ENCODE data around the gene GCFC2. TPM values are rescaled to one million over a fixed set of nuclear protein-coding genes. Genes with fewer than 3 reads are reported as not detected.

GCFC2 gene
- total and polyA plus RNA-seq, 2 of the 13 experiments (the other 11 are each of a cell fraction or from before 2014, with no cell fraction given), result 26.8 to 49.0 TPM

DNA sequence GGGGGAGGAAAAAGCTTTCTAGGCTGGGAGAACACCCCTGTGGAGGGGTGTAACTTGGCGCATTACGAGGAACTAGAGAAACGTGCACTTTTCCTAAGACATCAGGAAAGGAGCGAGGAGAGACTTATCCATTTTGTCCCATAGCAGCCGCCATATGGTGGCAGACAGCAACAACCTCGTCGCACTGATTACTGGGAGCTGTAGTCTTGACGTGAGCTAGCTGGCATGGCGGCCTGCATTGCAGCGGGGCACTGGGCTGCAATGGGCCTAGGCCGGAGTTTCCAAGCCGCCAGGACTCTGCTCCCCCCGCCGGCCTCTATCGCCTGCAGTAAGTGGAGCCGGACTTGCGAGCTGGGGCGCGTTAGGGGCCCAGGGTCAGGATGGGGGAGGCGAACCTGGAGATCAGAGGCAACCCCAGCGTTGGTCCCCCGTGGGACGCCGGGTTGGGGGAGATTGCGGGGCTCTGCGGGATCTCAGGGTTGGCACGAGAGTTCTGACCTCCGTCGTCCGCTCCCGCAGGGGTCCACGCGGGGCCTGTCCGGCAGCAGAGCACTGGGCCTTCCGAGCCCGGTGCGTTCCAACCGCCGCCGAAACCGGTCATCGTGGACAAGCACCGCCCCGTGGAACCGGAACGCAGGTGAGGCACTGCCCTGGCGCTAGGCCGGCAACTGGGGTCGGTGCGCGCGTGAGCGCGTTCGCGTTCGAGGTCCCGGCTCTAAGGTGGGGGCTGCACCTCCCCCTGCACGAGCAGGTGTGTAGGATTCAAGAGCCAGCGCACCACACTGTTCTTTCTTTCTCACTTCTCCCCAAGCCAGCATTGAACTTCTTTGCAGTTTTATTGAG lies 63.9 kb downstream of the GCFC2 start, which contains the start of gene MRPL19 (continued):
- TF ChIP-seq, protein P1, sequence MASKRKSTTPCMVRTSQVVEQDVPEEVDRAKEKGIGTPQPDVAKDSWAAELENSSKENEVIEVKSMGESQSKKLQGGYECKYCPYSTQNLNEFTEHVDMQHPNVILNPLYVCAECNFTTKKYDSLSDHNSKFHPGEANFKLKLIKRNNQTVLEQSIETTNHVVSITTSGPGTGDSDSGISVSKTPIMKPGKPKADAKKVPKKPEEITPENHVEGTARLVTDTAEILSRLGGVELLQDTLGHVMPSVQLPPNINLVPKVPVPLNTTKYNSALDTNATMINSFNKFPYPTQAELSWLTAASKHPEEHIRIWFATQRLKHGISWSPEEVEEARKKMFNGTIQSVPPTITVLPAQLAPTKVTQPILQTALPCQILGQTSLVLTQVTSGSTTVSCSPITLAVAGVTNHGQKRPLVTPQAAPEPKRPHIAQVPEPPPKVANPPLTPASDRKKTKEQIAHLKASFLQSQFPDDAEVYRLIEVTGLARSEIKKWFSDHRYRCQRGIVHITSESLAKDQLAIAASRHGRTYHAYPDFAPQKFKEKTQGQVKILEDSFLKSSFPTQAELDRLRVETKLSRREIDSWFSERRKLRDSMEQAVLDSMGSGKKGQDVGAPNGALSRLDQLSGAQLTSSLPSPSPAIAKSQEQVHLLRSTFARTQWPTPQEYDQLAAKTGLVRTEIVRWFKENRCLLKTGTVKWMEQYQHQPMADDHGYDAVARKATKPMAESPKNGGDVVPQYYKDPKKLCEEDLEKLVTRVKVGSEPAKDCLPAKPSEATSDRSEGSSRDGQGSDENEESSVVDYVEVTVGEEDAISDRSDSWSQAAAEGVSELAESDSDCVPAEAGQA (IDR thresholded peaks at IDR 0.05; ENCODE audit: low read depth), result peak; percentile 73; the same call in 1 of the 2 replicates
- TF ChIP-seq, protein P1 (CRISPR knock-in tag; IDR thresholded peaks at IDR 0.05; ENCODE audit: borderline replicate concordance), result peak; percentile 71; the same call in 1 of the 2 replicates
- no peak for TF ChIP-seq MTA3 (CRISPR knock-in tag; IDR thresholded peaks at IDR 0.05)
- 0 out of 2 replicates have a peak, but pooled peaks have one; percentile 33 for TF ChIP-seq FOXP1 (IDR thresholded peaks at IDR 0.05)
- no peak for TF ChIP-seq FOXP1 (CRISPR knock-in tag; IDR thresholded peaks at IDR 0.05)
- peak; percentile 67 for TF ChIP-seq RAD21 (CRISPR knock-in tag; IDR thresholded peaks at IDR 0.05)
- peak; percentile 64; the same call in 1 of the 2 replicates for TF ChIP-seq CCDC6 (CRISPR knock-in tag; IDR thresholded peaks at IDR 0.05)
- TF ChIP-seq, protein P2, sequence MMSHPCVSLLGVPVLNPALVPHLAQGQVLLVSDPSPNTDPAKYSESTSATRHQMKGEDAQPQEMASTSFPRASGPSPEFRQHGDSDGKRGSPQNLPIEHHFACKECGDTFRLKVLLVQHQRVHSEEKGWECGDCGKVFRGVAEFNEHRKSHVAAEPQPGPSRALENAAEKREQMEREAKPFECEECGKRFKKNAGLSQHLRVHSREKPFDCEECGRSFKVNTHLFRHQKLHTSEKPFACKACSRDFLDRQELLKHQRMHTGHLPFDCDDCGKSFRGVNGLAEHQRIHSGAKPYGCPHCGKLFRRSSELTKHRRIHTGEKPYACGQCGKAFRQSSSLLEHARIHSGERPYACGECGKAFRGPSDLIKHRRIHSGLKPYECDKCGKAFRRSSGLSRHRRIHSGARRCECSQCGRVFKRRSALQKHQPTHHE (CRISPR knock-in tag; IDR thresholded peaks at IDR 0.05; ENCODE audit: borderline replicate concordance), result peak; percentile 84; the same call in 1 of the 2 replicates
- TF ChIP-seq RBFOX2 (IDR thresholded peaks at IDR 0.05; ENCODE audit: low read depth, low read length), result peak; percentile 97
- 0 out of 2 replicates have a peak, but pooled peaks have one; percentile 77 for TF ChIP-seq CAMTA2 (CRISPR knock-in tag; IDR thresholded peaks at IDR 0.05; ENCODE audit: borderline replicate concordance)
- TF ChIP-seq PHF8 (CRISPR knock-in tag; IDR thresholded peaks at IDR 0.05), result peak; percentile 100
- no peak for TF ChIP-seq ZNF142 (CRISPR knock-in tag; IDR thresholded peaks at IDR 0.05)
- TF ChIP-seq NFKBIZ (CRISPR knock-in tag; IDR thresholded peaks at IDR 0.05), result peak; percentile 82; the same call in 1 of the 2 replicates
- 0 out of 2 replicates have a peak, but pooled peaks have one; percentile 32 for TF ChIP-seq ZNF234 (CRISPR knock-in tag; conservative IDR thresholded peaks at IDR 0.05)
- TF ChIP-seq HMGA1 (CRISPR knock-in tag; conservative IDR thresholded peaks at IDR 0.05), result no peak
- TF ChIP-seq ZNF737 (CRISPR knock-in tag; IDR thresholded peaks at IDR 0.05; ENCODE audit: borderline replicate concordance), result peak; percentile 48; the same call in 1 of the 2 replicates
